NCI-H1694 treated with DMSO at 0.1 percent for 48 hours (cell line): ENCODE measurements around the gene FGF19.
"Not testable (repeated sequence)": the region's sequence is repeated elsewhere in the genome, so short reads cannot be mapped to it uniquely, and the experiment has no call there.

Experiments
- DNase-seq: peaks from one replicate; lab custom pipeline; 2025; lab: John Stamatoyannopoulos, UW

The FGF19 gene

GRCh38 chr11:69696749-69697468 lies 6.9 kb downstream of the FGF19 start:
- DNase-seq, result no peak

DNA sequence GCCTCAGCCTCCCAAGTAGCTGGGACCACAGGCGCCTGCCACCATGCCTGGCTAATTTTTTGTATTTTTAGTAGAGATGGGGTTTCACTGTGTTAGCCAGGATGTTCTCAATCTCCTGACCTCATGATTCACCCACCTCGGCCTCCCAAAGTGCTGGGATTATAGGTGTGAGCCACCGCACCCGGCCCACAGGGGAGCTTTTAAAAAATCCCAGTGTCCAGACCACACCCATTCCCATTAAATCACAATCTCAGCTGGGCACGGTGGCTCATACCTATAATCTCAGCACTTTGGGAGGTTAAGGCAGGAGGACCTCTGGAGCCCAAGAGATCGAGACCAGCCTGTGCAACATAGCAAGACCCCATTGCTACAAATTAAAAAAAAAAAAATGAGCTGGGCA lies 7.8 kb downstream of the FGF19 start:
- DNase-seq, result not testable (repeated sequence)

DNA sequence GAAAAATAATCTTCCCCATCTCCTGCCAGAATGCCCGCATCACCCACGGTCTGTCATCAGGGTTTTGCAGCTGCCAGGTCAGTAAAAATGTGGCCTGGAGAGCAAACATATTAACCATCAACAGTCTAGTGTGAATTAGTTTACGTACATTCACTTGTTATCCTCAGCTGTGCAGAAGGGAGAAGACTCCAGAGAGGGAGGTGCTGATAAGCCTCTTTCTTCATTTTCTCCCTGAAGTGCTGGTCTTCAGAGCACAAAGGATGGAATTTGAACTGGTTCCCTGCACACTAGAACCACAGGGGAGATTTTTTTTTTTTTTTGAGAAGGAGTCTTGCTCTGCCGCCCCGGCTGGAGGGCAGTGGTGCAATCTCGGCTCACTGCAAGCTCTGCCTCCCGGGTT lies 8.2 kb downstream of the FGF19 start:
- DNase-seq, result no peak

- DNase-seq, result no peak
Measured at GRCh38 chr11:69694781-69695180, 9.0 kb downstream of the FGF19 start.

- no peak for DNase-seq
Measured at GRCh38 chr11:69692422-69692821, 11.4 kb downstream of the FGF19 start.

GRCh38 chr11:69691463-69691862 lies 12.4 kb downstream of the FGF19 start:
- DNase-seq, result no peak

DNA sequence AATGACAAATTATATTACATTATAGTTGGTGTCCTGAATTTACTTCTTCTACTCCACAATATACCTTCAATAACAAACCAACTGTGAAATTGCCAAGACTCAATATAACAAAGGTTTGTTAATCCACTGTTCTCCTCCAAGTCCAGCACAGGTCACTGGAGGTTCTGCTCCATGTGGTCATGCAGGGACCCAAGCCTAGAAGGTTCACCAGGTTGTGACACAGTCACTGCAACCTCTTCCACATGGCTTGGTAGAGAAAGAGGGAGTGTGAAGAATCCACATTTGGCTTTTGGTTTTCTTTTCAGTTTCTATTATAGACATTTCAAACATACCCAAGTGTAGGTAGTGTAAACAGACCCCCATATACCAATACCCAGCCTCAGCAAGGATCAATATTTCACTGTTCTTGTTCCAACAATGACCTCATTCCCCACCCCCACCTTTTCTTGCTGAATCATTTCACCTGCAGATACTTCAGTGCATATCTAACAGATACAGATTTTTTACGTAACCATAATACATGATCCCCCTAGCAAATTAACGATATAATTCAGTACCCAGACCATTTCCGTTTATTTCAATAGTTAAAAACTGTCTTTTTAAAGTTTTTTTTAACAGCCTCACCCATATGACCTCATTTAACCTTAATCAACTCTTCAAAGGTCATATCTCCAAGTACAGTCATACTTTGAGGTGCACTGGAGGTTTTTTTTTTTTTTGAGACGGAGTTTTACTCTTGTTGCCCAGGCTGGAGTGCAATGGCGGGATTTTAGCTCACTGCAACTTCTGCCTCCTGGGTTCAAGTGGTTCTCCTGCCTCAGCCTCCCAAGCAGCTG lies 14.1 kb downstream of the FGF19 start:
- DNase-seq, result no peak

- not testable (repeated sequence) for DNase-seq
Measured at GRCh38 chr11:69687969-69688771, 15.7 kb downstream of the FGF19 start.

- no peak for DNase-seq
Measured at GRCh38 chr11:69686856-69687255, 17.0 kb downstream of the FGF19 start.

- DNase-seq, result no peak
Measured at GRCh38 chr11:69686452-69686851, 17.4 kb downstream of the FGF19 start.

DNA sequence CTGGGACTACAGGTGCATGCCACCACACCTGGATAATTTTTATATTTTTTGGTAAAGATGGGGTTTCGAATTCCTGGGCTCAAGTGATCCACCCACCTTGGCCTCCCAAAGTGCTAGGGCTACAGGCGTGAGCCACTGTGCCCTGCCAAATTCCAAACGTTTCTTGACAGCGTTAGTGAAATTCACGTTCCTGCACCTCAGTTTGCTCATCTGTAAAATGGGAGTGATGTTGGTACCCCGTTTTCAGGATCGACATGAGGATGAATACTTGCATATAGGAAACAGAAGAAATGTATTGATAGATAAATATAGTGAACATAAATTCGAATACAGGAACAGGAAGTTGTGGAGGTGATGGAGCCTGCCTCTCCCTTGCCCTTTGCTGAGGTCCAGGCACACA lies 18.5 kb downstream of the FGF19 start:
- DNase-seq, result no peak

GRCh38 chr11:69684651-69685050 lies 19.2 kb downstream of the FGF19 start:
- DNase-seq, result no peak

- DNase-seq, result no peak
Measured at GRCh38 chr11:69683764-69684333, 20.0 kb downstream of the FGF19 start.

GRCh38 chr11:69682681-69683326 lies 21.0 kb downstream of the FGF19 start:
- DNase-seq, result no peak

GRCh38 chr11:69682221-69682620 lies 21.6 kb downstream of the FGF19 start:
- DNase-seq, result no peak

DNA sequence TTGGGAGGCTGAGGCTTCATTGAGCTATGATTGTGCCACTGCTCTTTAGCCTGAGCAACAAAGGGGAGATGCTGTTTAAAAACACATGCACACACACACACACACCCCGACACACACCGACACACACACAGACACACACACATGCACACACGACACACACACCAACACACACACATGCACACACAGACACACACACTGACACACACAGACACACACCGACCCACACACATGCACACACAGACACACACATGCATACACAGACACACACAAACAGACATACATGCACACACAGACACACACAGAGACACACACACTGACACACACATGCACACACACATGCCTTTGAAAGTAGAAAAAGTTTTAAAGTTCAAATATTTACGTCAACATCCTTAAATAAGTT lies 23.1 kb downstream of the FGF19 start:
- no peak for DNase-seq

DNA sequence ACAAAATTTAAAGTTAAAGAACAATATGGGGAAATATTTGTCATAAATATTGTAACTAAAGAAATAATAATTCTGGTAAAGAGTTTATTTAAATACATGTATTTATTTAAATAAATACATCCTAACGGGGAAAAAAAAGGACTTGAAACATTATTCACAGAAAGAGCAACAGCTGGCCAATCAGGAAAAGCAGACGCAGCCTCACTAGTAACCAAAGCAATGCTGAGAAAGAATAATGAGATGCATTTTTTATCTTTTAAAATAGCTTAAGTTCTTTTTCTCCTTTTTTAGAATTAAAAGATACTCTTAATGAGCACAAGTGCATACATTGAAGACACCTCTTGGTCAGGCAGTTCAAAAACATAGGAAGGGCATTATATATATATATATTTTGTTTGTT lies 26.1 kb downstream of the FGF19 start:
- DNase-seq, result no peak

DNA sequence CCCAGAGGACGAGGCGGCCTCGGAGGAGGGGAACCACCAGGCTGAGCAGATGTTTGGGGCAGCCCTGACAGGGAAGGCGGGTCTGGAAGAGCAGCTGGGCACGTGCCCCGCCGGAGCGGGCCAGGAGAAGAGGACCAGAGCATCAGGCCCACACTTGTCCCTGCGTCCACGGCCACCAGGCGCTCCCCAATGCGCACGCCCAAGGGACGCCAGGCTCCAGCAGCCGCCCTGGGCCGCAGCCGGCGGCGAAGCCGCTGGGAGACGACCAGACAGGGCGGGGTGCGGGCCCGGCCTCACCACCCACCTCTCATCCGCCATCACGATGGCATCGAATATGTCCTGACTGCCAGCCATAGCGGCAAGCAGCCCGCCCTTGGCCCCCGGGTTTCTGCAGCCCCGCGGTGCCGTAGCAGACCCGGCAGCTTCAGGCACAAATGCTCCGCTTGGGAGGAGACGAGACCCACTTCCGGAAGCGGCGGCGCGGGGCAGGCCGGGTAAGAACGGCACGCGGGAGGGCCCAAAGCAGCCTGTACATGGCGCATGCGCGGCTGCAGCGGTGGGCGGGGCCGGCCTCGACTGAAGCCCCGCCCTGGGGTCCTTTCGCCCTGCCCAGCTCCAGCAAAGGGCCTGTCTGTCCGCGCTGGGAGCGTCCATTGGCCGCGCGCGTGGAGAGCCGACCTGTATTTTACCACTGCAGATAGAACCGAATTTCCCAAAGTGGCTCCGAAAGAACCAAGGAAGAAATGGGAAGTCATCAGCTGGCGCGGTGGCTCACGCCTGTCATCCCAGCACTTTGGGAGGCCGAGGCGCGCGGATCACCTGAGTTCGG lies 28.7 kb downstream of the FGF19 start, which contains the start of gene LTO1:
Gene LTO1 (minus strand): TSS at position 468 of the 829 bp plus-strand sequence. CDS start 114 bp downstream, at position 354.
- peak; percentile 65 for DNase-seq

GRCh38 chr11:69674267-69674885 lies 29.4 kb downstream of the FGF19 start:
- DNase-seq, result no peak
